GM21515 (cell line): ENCODE results near the gene RBBP5.
A peak's percentile ranks its signal among the peaks of the same experiment; 100 is the strongest.
"Not testable (repeated sequence)": the region's sequence is repeated elsewhere in the genome, so short reads cannot be mapped to it uniquely, and the experiment has no call there.

ENCODE experiments used
- ATAC-seq: cut with Tn5 transposase; IDR thresholded peaks from one replicate; pipeline ENCODE4 v1.9.1; 2021; ENCODE audit not compliant: unreplicated experiment

Gene RBBP5, protein sequence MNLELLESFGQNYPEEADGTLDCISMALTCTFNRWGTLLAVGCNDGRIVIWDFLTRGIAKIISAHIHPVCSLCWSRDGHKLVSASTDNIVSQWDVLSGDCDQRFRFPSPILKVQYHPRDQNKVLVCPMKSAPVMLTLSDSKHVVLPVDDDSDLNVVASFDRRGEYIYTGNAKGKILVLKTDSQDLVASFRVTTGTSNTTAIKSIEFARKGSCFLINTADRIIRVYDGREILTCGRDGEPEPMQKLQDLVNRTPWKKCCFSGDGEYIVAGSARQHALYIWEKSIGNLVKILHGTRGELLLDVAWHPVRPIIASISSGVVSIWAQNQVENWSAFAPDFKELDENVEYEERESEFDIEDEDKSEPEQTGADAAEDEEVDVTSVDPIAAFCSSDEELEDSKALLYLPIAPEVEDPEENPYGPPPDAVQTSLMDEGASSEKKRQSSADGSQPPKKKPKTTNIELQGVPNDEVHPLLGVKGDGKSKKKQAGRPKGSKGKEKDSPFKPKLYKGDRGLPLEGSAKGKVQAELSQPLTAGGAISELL

DNA sequence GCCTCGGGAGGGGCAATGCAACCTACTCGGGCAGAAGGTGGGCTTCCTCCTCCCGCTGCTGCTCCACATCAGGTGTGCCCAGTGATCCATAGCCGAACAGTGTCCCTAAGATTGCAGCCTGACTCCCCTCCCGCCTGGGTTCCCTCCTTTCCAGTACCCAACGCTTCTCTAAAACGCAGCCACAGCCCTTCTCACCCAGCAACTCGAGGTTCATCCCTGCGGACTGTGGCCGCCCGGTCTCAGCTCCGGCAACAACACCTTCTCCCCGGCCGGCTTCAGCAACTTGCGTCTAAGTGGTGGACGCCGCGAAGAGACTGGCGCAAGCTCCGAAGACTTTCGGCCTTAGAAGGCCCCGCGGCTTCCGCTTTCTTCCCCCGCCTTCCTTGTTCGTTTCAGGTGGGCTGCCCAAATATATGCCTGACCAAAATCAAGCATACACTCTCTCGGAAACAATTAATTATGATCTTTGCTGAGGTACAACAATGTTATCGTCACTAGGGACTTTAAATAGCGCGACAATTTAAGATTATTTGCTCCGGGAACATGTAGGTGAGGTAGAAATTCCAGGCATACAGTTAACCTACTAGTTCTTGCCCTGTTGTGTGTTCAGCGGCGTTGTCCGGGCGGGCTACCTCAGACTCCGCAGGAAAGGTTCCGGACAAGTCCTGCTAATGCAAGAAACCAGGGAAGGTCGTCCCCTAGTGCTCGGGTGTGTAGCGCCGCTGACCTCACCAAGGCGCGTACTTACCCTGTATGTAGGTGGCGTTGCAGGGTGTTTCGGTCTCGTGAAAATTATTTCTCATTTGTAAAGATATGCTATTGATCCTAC, at the start of gene RBBP5:
TSS of gene RBBP5 (minus strand) at position 319 of the 829 bp plus-strand sequence. CDS start at position 214, 105 bp downstream.
- ATAC-seq: peak; percentile 91

DNA sequence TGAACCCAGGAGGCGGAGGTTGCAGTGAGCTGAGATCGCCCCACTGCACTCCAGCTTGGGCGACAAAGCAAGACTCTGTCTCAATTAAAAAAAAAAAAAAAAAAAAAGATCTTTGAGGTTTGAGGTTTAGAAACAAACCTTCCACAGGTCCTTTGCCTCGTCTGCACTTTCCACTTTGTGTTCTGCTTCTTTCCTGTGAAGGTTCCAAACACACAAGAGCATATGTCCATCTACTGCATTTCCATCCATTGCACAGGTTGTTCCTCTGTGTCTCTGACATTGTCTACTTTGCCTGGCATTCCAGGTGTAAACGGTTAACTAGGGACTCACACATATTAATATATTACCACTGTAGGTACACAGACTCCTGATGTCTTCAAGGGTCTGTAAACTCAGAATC, 49.6 kb upstream of the RBBP5 start:
- ATAC-seq: no peak

DNA sequence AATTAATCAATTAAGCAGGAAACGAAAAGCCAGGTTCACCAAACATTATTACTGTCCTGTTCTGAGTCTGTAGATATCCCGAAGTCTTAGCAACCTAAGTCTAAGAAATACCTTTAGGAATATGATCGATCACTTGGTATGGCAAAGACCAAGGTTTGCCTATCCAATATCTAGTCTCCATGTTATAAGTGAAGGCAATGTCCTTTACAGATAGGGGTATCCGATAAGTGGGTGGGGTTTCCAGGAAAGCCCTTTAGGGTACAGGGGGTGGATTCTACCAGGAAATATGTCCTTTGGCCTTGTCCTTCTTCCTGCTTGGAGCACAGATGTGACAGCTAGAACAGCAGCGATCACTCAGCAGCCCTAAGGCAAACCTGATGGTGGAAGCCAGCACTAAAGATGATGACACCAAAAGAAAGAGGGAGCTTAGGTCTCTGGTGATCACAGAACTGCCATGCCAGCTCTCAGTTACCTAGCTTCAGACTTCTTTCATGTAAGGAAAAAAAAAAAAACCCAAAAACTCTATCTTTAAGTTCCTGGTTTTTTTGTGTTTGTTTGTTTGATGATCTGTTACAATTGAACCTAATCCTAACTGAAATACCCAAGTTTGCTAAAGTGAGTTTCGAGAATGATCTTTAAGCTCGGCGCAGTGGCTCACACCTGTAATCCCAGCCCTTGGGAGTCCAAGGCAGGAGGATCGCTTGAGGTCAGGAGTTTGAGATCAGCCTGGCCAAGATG, 48.9 kb upstream of the RBBP5 start:
- no peak for ATAC-seq

DNA sequence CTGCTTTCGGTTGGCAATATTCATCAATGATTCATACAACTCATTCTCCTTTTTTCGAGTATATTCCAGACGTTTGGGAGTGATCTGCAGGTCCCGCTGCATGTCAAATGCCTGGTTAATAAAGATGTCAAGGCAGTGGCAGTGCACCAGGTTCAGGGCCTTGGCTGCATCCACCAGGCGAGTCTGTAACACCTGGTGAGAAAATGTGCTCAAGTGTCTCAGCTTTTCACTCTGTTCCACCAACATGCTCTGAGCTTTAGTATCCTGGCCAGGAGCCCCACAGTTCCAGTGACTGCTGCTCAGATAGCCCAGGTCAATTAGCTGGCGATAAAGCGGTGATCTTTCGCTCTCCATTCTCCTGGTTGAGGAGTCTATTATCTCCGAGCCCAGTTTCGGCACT, 47.5 kb upstream of the RBBP5 start:
- no peak for ATAC-seq

DNA sequence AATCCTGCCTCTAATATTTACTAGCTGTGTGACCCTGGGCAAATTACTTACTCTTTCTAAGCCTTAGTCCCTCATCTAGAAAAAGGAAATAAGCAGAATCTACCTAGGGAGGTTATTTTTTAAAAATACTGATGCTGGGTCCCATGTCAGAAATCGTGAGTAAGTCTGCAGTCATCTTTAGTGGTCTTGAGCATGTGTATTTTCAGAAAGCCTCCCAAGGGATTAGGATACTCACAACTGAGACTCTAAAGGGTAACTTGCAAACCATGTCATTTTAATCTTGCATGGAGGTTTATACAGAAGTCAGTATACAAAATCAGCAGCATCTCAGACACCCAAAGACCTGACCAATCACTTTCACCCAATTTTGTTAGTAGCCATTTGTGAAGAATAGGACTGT, 46.5 kb upstream of the RBBP5 start:
- no peak for ATAC-seq

DNA sequence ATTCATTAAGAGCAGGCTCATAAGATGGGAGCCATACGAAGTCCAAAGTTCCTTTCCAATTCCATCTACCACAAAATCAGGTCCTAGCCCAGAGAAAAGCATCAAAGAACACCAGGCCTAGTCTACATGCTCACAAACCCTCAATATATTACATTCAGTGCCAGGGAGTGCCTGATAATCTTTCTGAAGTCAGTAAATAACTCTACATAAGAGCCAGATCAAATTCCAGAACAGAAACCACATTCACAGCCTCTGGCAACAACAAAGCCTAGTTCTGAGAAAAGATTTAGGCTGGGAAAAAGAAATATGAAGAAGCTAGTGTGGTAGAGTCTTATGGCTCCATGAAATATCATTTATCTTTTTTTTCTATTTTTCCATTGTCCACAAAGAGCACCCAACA, 40.5 kb upstream of the RBBP5 start:
- ATAC-seq: no peak

DNA sequence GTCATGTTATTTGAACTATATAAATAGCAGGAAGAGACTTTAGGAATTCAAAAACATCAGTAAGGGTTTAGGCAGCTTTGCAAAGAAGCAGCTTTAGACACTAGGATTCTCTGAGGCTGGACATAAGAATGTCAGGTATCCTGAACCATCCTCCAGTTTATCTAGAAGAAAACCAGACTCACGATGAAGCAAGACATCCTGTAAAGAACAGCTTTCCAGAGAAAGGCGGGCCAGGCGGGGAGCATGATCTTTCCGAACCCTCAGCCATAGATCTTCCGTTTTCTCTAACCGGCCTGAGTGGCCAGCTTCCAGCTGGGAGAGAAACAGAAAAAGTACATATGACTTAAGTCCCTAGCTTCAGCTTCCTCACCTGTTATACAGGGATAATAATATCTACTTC, 39.3 kb upstream of the RBBP5 start:
- ATAC-seq: no peak

DNA sequence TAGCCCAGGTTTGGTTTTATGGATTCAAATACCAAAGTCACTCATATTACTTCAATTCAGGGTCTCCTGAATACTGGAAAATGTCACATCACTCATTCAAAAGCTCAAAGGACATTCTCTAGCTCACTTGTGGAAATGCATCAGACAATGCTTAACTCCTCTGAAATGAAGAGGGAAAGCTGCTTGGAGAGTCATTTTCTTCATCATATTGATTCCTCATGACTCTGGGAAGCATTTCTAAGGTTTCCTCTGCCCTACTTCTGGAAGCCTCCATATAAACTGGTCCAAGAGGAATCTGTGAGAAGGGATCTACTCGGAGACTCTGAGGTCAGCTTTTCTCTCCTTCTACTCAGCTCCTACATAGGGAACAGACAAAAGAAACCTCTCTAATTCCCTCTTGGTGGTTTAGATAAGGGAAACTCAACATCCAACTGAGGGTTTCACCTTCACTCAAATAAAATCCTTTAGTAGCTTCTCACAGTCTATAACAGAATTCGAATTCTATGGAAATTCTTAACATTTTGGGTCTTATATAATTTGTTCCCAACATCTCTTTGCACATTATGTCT, 36.4 kb upstream of the RBBP5 start:
- ATAC-seq: no peak

DNA sequence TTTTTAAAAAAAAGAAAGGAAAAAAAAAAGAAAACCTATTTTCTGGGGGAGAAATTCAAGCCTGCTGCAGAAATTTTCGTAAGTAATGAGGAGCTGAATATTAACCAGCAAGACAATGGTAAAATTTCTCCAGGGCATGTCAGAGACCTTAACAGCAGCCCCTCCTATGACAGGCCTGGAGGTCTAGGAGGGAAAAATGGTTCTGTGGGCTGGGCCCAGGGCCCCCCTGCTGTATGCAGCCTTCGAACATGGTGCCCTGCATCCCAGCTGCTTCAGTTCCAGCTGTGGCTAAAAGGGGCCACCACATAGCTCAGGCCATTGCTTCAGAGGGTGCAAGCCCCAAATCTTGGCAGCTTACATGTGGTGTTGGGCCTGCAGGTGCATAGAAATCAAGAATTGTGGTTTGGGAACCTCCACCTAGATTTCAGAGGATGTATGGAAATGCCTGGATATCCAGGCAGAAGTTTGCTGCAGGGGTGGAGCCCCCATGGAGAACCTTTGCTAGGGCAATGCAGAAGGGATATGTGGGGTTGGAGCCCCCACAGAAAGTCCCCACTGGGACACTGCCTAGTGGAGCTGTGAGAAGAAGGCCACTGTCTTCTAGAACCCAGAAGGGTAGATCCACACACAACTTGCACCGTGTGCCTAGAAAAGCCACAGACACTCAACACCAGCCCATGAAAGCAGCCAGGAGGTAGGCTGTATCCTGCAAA, 34.0 kb upstream of the RBBP5 start:
- ATAC-seq: not testable (repeated sequence)

DNA sequence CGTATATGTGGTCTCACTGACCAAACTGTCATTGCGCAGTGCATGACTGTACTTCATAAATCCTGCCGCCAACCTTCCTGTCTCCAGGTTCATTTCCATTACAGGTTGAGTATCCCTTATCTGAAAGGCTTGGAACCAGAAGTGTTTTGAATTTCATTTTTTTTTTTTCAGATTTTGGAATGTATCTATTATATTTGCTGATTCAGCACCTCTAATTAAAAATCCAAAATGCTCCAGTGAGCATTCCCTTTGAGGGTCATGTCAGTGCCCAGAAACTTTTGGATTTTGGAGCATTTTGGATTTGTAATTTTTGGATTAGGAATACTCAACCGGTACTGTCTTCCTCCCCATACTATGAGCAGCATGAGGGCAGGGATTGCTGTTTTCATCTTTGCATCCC, 30.7 kb upstream of the RBBP5 start:
- no peak for ATAC-seq

DNA sequence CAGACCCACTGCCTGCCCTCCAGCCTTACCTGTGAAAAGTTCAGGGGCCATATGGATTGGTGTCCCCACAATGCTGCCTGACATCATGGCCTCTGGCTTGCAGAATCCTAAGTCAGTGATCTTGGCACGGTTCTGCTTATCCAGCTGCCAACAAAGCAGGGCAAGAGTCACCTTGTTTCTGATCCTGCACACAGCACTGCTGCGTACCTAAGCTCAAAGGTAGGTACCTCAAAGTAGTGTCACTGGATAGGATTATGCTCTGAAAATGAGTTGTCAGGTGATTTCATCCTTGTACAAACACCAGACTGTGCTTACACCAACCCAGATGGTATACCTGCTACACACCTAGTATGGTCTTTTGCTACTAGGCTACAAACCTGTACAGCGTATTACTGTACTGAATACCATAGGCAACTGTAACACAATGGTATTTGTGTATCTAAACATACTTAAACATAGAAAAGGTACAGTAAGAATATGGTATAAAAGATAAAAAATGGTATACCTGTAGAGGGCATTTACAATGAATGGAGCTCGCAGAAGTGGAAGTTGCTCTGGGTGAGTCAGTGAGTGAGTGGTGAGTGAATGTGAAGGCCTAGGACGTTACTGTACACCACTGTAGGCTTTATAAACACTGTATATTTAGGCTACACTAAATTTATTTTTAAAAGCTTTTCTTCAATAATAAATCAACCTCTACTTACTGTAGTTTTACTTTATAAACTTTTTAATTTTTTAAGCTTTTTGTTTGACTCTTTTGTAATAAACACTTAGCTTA, 29.1 kb upstream of the RBBP5 start:
- no peak for ATAC-seq

DNA sequence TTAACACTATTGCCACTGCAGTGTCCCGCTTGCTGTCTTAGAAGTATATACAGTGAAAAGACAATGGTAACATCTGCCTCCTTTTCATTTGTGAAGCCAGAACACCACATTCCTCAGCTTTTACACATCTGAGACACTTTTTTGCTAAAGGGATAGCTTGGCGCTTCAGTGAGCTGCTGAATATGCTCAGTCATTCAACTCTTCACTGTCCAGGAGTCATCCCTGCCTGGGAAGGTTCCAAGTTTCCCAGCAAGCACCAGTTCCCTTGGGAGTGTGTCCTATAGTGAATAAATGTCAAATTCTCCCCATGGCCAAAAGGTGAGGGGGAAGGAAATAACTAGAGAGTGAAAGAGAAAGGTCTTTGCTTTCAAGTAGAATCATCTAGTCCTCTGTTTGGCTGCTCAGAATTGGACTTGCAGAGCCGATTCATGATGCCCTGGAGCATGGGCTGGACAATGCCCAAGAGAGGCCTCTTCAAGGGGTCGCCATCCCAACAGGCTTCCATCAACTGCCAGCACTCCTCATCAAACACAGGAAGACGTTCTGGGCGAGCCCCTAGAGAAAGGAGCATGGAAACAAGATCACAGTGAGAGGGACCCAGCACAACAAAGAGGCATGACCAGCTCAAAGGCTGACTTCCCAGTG, 25.5 kb upstream of the RBBP5 start:
- no peak for ATAC-seq

DNA sequence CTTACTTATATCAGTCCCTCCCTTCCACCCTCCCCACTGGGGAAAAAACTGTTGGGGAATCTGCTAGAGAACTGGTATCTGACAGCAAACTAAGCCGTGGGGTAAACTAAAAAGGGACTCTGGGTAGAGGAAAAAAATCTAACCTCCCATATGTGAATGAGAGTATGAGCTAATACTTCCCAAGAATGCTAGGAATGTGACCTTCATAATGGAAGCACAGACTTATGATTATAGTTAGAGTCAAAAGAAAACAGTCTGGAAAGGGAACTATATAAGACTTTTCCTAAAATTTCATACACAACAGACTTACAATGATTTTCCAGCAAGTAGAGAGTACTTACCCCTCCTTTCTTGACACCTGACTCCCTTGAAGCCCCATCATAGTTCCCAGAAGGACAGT, 23.0 kb upstream of the RBBP5 start:
- no peak for ATAC-seq

DNA sequence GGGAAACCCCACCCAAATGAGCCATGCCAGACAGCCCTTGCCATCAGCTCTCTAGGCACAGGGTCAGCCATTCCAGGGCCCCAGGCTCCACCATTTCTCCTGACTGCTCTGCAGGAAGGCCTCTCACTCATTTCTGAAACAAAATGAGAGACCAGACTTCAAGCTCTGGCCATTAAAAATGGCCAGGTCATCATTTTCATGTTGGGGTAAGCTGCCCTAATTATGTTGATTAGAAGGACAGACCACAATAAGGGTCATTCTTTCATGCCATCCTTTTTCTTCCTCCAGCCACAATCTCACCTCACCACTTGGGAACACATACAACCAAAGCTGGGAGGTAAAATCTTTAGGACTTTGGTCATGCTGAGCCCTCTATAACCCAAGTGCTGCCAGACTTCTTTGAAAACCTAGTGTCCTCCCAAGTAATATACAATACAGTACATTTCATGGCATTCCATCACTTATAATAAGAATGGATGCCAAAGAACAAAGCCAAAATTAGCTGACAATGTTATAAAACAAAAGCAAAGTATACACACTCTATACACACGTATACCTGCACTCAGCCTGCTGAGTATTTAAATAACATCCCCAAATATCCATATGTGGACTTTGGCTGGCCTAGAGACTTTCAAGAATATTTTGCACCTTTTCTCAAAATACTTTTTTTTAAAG, 22.4 kb upstream of the RBBP5 start:
- ATAC-seq: no peak

DNA sequence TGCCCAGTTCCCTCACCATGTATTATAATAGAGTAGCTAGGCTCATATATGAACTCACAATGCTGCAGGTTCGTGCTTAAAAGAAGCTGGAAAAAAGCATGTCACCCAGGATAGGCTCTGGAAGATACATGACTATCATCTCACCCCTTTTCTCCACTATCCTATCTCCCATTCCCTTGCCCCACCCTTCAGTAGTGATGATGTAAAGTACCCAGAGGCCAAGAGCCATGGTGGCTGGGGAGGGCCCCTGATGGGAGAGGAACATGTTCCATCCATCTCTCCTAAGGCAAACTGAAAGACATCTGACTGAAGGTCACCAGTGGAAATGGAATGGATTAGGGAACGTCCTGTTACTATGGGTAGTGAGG, 20.3 kb upstream of the RBBP5 start:
- no peak for ATAC-seq

DNA sequence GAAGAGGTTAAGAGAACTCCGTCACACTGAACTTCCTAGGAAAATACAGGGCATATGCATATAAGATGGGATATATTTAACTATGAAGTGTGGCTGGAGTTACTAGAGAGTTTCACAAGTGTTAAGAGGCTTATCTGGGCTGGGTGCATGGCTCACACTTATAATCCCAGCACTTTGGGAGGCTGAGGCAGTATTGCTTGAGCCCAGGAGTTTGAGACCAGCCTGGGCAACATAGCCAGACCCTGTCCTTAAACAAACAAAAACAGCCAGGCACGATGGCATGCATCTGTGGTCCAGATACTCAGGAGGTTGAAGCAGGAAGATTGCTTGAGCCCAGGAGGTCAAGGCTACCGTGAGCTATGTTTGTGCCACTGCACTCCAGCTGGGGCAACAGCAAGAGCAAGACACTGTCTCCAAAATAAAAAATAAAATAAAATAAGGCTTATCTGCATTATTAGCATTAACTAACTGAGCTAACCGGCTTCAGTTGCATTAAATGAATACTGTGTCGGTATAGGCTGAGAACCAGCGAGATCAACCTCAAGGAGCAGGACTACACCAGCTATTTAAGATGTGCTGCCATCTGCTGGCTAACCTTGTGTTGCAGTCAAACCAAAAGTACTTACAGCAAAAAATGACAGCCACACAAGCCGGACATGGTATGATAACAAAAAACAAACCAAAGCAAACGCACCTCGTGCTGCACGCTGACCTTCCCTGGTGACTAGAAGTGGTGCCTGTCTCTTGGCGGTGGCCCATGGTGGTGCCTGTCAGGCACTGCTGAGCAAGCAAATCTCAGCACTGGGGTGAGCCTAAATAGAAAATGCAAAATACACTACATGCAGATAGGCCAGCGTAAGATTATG, 19.7 kb upstream of the RBBP5 start:
- no peak for ATAC-seq

DNA sequence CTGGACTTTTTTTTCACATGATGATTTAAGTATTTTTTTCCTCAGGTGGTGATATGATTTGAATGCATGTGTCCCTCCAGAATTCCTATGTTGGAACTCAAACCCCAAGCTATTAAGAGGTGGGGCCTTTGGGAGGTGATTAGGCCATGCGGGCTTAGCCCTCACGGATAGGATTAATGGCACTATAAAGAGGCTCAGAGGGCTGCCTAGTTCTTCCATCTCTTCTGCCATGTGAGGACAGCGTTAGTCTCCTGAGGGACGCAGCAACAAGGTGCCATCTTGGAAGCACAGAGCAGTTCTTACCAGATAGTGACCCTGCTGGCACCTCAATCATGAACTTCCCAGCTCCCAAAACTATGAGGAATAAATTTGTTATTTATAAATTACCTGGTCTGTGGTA, 18.3 kb upstream of the RBBP5 start:
- ATAC-seq: no peak

DNA sequence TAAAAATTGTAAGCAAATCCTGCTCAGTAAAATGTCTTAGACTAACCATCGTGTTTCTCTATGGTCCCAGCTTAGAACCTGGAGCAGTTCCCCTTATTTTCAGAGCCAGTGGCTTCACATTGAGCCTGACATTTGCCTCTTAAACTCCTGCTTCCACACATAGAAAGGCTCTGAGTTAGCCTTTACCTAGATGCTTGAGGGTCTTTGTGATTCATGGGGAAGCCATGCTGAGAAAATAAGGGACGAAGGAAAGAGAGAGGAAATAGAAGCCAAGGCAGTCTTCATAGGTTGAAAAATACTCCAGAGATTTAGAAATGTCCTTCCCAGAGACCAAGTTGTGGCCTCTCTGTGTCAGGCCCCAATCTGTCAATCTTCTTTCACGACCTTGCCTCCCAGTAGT, 16.1 kb upstream of the RBBP5 start:
- no peak for ATAC-seq
